Retina (tissue), 1 donor: ENCODE measurements around the gene PTPRN2.
"Not testable (repeated sequence)": the region's sequence is repeated elsewhere in the genome, so short reads cannot be mapped to it uniquely, and the experiment has no call there.

Experiments
- DNase-seq: peaks from one replicate; pipeline ENCODE4 v3.0.0-alpha.2; 2016

Gene PTPRN2

DNA sequence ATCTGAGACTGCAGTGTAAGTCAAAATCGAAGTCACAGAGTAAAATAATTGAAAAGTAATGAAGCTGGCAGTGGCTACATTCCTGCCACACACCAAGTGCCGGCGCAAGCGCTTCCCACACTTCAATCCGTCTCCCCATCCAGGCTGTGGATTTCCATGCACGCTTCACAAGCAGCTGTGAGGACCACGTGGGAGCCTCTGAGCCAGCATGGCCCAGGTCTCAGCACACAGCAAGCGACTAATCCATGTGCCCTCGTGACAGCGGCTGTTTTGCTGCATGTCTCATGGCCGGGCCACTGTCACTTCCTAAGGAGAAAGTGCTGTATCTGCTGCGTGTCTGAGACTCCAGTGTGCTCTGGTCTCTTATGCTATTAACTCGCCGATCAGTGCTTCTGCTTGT lies 683.9 kb downstream of the PTPRN2 start:
- DNase-seq = peak; percentile 56

DNA sequence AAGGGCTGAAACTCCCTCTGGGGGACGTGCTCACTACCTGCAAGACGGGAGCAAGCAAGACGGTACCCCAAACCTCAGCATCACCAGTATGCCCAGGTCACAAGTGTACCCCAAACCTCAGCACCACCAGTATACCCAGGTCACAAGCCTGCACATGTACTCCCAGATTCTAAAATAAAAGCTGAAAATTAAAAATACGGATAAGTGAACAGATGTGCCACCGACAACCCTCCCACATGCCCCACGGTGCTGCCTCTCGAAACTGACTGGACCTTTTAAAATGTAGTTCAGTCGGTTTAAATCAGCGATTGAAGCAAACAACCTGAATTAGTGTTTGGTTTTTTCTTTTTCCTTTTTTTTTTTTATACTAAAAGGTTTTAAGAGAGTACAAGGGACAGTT lies 684.3 kb downstream of the PTPRN2 start:
- DNase-seq = no peak

DNA sequence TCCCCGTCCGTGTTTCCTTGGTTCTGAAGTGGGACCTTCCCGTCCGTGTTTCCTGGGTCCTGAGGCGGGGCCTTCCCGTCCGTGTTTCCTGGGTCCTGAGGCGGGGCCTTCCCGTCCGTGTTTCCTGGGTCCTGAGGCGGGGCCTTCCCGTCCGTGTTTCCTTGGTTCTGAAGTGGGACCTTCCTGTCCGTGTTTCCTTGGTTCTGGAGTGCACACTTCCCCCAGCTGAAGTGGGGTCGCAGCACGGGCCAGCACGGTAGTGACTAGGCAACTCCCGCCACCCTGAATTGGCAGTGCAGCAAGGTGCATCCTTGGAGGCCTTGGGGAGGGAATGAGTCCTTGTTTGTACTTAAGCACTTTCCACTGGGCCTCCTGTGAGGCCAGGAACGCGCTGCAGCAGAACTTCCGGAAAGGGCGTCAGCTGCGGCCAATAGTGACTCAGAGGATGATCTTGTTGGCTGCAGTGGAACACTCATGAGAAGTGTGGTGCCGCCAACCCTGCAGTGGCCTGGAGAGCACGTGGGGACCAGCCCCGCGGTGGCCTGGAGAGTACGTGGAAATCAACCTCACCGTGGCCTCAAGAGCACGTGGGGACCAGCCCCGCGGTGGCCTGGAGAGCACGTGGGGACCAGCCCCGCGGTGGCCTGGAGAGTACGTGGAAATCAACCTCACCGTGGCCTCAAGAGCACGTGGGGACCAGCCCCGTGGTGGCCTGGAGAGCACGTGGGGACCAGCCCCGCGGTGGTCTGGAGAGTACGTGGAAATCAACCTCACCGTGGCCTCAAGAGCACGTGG lies 685.6 kb downstream of the PTPRN2 start:
- DNase-seq = not testable (repeated sequence)

DNA sequence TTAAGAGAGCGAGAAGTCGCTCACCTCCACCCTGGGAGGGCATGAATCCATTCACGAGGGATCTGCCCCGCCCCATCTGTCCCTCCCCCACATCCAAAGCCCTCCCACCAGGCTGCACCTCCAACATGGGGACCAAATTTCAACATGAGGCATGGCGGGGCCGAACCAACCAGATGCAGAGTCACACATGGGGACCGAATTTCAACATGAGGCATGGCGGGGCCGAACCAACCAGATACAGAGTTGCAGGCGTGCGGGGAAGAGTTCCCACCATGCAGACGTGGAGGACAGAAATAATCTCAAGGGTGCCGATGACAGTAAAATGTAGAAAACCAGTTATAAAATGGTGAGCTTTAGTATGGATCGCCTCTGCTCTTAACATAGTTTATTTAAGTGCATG lies 686.5 kb downstream of the PTPRN2 start:
- no peak for DNase-seq

DNA sequence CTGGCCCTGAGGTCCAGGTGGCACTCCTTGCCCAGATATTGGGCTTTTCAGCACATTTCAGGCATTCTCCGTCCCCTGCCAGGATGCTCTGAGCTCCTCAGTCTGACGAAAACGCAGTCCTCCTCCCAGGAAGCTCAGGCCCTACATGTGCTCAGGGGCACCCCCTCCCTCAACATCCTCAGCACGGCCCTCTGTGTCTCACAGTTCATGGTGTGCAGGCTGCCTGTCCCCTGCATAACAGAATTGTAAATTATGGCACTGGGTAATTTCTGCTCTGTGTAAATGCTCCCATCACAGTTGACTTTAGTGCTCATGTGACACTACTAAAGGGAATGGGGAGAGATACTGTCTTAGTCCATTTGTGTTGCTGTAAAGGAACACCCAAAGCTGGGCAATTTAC lies 687.1 kb downstream of the PTPRN2 start:
- no peak for DNase-seq

DNA sequence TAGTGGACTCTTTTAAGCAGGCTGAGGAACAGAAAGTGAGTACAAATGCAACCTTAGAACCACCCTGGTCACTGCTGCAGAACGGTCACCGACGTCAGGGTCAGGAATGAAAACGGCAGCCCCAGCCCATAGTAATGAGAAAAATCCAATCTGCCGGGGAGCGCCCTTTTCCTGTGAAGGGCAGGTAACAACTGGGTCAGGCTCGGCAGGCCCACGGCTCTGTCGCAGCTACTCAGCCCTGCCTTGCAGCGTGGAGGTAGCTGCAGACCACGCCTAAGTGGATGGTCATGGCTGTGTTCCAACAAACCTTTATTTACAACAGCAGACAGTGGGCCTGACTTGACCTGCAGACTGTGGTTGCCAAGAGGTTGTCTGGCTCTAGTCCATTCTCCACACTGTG lies 687.6 kb downstream of the PTPRN2 start:
- no peak for DNase-seq

DNA sequence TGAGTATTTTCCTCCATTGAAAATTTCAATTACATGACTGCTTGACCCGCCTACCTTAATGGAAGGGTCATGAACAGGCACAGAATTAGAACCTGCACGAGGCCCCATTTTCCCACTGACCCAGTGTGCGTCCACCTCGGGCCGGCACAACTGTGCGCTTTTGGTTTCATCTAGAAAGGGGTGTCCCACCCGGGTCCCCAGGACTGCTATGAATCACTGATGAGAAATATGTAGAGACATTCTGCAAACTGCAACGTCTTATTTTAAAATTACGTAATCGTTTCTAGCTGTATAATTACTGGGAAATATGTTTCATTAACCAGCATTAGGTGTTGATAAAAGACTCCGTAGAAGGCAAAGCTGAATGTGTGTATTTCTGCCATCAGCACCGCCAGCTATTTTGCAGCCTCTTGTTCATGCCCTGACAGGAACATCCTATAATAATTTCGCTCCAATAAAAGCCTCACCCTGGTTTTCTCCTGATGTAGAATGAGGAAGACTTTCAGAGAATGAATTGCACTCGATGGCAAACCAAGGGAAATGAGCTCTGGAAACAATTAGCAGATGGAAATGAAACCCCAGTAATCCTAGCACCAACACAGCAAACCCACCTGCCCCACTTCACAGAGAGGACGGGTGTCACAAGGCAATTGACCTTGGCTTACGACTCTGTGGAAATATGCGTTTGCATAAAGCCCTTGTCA lies 688.7 kb downstream of the PTPRN2 start:
- no peak for DNase-seq

DNA sequence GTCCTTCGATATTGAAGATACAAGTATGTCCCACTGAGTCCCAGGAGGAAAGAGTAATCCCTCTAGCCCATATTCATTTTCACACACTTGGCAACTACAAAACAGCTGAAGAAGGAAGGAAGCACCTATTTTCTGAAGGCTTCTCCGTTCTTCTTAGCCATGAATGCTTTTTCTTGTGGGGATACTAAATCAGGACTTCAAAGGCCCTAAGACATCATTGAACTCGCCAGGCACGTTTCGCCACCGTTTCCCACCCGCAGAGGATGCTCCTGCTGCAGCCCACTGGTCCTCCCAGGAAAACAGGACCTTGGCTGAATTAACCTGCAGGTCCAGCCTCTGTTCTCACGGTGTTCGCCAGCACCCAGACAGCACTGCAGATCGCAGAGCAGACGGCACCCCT lies 689.4 kb downstream of the PTPRN2 start:
- no peak for DNase-seq

DNA sequence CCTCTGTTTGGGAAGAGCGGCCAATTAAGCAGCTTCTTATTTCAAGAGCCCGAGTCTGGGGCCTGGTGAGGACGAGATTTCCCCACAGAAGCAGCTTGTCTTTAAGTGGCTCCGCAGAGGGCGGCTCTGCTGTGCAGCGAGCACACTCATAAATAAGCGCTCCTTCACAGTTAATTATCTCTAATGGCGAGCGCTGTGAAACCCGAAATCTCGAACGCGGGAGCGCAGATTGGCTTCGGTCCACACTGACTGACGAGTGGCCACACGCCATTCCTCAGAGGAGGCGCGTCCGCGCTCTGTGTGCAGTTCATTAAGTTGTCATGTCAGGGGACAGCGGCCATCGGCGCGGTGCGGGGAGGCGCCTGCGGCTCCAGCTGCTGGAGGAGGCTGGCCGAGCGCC lies 689.9 kb downstream of the PTPRN2 start:
- peak; percentile 74 for DNase-seq

DNA sequence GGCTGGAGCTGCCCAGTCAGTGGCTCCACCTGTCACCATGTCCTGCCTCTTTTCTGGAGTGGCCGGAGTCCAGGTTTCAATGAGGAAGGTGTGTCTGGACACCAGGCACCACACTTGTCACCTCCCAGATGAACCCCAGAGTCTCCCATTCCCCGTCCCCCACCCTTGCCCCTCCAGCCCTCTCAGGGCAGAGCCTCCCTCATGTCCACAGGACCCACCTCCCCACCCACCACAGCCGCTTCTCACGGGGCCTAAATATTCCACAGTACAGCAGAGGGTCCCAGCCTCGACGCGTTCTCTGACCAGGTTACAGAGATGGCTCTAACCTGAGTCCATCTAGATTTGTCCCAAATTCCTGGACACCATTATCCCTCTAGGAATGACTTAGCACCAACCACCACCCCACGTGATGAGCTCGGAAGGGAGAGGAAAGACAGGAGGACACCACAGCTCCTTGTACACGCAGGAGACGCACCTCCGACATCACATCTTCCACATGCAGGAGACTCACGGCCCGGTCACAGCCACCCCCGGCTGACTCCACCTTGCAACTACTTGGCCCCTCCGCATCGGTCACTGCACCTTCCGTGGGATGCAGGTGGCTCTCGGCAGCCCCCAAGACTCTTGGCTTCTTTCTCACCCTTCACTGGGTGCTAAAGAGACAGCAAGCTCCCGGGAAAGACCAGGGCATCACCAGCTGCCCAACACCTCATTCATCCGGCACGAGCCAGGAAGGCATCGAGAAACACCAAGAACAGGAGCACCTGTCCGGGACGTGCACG lies 690.7 kb downstream of the PTPRN2 start:
- DNase-seq = no peak

DNA sequence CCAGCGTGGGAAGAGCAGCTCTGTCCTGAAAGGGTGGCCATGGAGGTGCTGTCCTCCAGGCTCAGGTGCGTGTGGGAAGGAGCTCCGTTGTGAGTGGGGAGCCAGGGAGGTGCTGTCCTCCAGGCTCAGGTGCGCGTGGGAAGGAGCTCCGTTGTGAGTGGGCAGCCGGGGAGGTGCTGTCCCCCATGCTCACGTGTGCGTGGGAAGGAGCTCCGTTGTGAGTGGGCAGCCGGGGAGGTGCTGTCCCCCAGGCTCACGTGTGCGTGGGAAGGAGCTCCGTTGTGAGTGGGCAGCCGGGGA lies 691.3 kb downstream of the PTPRN2 start:
- not testable (repeated sequence) for DNase-seq

DNA sequence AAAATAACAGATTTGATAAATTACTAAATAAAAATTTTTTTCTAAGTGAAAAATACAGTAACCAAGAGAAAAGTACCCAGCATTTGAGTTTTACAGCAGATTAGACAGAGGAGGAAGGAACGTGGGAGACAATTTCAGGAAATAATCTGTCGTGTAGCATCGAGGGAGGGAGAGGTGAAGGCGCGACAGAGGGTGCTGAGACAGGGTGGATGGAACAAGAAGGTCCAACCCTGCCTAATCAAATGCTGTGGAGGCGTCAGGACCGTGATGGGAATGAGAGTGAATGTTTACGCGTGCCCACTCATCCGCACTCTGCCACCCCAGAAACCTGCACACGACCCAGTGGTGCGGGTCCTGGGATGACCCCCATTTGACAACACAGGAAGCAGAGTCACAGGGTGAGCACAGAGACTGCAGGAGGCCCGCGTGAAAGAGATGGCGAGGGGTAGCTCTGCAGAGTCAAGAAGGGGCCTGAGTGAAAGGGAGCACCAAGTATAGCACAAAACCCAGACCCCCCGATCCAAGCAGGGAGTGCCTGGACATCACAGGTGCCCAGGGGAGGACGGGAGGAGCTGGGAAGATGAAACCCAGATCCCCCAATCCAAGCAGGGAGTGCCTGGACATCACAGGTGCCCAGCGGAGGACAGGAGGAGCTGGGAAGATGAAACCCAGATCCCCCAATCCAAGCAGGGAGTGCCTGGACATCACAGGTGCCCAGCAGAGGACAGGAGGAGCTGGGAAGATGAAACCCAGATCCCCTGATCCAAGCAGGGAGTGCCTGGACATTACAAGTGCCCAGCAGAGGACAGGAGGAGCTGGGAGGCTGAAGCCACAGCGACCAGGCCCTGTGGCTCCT lies 691.9 kb downstream of the PTPRN2 start:
- no peak for DNase-seq

DNA sequence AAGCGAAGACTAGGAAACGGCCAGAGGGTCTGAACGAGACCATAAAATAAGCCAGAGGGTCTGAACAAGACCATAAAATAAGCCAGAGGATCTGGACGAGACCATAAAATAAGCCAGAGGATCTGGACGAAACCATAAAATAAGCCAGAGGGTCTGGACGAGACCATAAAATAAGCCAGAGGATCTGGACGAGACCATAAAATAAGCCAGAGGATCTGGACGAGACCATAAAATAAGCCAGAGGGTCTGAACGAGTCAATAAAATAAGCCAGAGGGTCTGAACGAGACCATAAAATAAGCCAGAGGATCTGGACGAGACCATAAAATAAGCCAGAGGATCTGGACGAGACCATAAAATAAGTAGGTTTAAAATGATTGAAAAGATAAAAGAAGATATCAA lies 692.5 kb downstream of the PTPRN2 start:
- DNase-seq = not testable (repeated sequence)

DNA sequence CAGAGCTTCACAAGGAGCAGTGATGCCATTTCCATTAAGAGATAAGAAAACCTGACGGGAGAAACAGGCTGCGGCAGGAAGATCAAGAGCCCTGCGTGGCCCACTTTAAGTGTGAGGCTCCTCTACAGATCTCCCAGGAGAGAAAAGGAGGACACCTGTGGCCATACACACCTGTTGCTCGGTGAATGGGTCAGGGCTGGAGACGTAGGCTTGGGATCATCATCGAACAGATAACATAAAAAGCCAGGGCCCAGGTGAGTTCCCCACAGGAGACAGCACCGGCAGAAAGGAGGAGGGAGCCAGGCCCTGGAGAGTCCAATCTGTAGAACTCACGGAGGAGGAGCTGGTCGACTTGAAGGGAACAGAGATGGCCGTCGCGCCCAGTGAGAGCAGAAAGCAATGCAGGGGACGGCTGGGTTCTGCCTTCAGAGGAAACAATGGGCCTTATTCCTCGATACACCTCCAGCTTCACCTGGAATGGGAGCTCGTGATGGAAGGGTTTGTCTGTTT lies 694.0 kb downstream of the PTPRN2 start:
- DNase-seq = no peak

DNA sequence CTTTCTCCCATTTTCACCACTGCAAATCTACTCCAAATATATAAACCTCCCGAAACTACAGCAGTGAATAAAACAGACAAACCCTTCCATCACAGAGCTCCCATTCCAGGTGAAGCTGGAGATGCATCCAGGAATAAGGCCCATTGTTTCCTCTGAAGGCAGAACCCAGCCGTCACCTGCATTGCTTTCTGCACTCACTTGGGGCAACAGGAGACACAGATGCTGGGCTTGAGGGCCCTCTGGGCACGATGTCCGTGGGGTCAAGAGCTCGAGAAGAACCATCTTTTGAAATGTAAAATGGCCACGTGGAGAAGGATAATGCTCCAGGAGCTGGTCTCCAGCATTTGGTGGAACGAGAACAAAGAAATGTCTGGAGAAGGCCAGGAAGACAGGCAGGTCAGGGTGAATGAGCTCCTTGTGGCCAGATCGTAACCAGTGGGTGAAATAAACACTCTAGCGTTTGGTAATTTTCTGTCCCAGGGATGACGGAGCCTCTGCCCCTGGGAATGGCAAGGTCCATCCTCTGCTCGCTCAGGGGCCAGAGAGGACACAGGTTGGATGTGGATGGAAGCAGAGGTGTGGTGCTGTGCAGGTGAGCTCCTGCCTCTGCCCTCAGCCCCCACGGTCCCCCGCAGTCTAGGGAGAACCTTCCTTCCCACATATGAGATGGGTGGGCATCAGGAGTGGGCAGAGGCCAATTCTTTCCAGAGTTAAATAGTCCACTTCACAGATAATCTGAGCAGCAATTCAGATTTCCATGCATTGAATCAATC lies 694.7 kb downstream of the PTPRN2 start:
- no peak for DNase-seq

DNA sequence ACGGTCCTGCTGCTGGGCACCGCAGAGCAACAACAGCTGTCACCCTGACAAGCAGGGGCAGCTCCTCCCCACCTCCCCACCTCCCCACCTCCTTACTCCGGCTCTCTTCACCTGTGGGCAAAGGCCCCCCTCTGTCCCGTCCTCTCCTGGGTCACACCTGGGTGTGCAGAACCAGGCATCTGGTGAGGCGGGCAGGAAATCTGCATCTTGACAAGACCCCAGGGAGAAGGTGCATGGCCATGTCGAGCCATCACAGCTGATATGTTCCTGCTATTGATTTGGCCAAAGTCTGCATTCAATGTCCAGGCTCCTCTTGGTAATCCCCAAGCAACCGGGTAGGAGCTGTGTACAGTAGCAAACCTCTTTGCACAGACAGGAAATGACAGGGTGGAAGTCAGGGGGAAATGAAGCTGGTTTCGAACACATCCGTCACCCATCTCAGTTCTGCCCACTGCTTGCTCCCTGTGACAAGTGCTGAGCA lies 696.7 kb downstream of the PTPRN2 start:
- no peak for DNase-seq

DNA sequence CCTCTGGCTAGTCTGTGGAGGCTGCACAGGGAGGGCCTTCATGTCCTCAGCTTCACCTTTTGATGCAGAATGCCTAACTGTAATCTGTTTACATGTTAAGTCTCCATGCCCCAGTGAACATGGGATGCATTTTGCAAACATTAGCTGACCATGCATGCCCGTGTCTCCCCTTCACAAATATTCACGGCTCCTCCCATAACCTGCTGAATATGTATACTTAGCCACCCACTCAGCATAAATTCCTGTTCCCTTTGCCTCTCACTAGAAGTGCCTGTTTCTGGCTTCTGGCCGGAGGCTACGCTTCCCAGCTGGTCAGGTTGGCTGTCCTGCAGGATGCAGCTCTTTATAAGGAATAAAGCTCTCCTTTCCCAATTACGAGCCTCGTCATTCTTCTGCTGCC lies 698.1 kb downstream of the PTPRN2 start:
- no peak for DNase-seq

DNA sequence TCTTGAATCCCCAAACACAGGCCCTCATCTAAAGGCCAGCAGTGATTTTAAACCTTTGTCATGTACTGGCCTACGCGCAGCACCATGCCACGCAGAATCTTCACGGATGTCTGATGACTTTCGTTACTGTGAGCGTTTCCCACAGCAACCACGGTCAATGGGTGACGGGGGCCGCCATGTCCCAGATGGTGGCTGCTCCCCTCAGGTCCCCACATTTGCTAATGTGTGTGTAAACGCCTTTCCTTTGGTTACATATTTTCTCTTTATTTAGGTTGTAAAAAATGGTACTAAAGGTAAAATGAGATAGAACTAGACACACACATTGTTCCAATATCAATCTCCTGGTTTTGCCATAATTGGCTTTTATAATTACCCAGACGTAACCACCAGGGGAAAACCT lies 699.0 kb downstream of the PTPRN2 start:
- DNase-seq = no peak

DNA sequence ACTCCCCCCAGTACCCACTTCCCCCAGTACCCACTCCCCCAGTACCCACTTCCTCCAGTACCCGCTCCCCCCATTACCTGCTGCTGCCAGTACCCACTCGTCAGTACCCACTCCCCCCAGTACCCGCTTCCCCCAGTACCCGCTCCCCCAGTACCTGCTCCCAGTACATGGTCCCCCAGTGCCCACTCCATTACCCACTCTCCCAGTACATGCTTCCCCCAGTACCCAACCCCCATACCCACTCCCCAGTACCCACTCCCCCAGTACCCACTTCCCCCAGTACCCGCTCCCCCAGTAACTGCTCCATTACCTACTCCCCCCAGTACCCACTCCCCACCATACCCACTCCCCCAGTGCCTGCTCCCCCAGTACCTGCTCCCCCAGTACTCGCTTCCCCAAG lies 700.2 kb downstream of the PTPRN2 start:
- no peak for DNase-seq

DNA sequence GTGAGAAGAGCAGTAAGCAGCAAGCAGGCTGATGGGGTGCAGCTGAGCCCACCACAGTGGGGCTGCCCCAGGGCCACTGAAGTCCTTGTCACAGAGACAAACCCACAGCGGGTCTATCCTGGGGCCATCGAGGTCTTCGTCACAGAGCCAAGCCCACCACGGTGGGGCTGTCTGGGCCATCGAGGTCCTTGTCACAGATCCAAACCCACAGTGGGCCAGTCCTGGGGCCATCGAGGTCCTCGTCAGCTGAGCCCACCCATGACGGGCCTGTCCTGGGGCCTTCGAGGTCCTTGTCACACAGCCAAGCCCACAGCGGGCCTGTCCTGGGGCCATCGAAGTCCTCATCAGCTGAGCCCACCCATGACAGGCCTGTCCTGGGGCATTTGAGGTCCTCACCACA lies 700.9 kb downstream of the PTPRN2 start:
- DNase-seq = no peak

DNA sequence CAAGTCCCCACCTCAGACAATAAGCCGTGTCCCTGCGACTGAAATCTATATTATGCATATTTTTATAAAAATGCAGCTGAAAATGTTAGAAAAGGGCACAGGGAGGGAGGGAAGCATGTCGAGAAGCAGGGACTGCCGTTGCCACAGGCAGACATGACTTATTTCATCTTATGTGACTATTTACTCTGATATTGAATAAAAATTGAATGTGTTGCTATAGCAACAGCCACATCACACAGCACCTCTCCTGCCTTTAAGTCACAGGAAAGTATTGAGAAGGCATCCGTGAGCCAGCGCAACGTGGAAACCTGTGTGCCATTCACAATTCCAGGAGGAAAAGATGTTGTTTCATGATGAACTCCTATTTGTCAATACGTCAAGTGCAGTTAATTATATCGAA lies 701.4 kb downstream of the PTPRN2 start:
- DNase-seq = no peak

DNA sequence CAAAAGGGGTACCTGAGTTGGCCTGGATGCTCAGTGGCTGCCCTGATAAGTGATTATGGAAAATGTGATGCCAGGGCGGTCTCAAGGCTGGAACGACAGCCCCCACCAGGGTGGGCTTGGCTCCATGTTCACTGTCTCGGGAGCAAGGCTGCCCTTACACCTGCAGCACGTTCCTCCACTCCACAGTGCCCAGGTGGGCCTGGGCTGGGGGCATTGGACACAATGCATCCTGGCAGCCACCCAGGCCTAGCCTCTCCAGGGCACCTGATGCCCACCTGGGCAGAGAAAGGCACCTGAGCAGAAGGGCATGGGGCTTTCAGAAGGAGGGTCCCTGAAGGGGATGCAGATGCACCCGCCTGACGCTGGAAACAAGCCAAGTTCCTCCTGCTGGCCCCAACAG lies 702.5 kb downstream of the PTPRN2 start:
- no peak for DNase-seq
